Stimulated activated CD8-positive, alpha-beta memory T cell treated with anti-CD3 and anti-CD28 coated beads, Interleukin-4, amount 100 ng/mL, for 24 hours (primary cell): ENCODE results near the gene HEXB.
A peak's percentile ranks its signal among the peaks of the same experiment; 100 is the strongest.
"Not testable (repeated sequence)": the region's sequence is repeated elsewhere in the genome, so short reads cannot be mapped to it uniquely, and the experiment has no call there.

Source experiments
- DNase-seq: peaks from one replicate; pipeline ENCODE4 v3.0.0-alpha.2; 2020; ENCODE audit warnings: low read depth

The HEXB gene

GRCh38 chr5:74738406-74738805 is 53.4 kb downstream of the HEXB start:
- no peak for DNase-seq

DNA sequence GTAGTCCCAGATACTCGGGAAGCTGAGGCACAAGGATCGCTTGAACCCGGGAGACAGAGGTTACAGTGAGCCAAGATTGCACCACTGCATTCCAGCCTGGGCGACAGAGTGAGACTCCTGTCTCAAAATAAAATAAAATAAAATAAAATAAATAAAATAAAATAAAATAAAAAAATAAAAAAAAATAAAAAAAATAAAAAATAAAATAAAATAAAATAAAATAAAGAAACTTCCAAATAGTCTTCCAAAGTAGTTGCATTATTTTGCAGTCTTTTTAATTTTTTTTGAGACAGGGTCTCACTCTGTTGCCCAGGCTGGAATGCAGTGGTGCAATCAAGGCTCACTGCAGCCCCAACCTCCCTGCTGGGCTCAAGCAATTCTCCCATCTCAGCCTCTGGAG is 63.7 kb downstream of the HEXB start:
- not testable (repeated sequence) for DNase-seq

DNA sequence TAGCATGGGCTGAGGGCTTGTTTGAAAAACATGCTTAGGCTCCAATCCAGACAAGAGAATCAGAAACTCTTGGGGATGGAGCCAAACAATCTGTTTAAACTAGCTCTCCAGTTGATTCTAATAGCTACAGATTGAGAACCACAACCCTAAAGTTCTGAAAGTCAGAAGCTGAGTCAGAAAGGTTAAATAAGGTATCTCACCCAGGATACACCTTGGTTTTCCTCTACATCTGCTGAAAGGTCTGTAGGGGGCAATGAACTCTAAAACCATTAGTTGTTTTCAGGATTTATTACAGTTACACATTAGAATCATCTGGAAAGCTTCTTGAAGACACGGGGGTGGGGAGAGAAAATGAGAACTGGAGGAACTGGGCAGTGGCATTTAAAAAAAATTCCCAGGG is 76.2 kb downstream of the HEXB start:
- DNase-seq = no peak

GRCh38 chr5:74762599-74762998 is 77.6 kb downstream of the HEXB start:
- no peak for DNase-seq

DNA sequence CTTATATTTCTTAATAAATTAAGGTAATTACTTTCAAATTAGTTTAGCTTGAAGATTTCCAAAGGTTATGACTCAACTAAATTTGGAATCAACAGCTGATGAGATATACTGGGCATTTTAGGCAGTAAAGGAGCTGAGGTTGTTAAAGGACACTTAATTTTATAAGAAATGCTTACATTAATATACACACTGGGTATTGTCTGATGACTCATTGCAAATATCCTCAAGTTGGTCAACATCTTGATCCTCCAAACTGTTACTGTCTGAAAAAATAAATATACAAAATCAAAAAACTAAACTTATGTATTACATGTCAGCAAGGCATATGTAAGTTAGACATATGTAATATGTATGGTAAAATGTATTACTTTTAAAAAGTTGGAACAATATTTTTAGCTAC is 78.5 kb downstream of the HEXB start:
- no peak for DNase-seq

DNA sequence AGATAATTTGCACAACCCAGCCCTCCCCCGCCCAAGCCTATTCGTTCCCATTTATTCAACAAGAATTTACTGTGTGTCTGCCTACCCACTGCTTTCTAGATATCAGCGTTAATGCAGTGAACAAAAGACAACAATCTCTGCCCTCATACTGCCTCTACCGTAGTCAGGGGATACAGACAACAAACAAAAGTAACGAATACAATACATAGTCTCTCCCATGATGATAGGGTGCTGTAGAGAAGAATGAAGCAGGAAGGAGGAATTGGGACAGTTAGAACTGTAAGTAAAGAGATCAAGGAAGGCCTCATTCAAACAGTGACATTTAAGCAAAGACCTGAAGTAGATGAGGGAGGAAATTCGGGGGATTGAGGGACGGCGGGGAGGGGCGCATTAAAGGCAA is 80.2 kb downstream of the HEXB start:
- DNase-seq = no peak

DNA sequence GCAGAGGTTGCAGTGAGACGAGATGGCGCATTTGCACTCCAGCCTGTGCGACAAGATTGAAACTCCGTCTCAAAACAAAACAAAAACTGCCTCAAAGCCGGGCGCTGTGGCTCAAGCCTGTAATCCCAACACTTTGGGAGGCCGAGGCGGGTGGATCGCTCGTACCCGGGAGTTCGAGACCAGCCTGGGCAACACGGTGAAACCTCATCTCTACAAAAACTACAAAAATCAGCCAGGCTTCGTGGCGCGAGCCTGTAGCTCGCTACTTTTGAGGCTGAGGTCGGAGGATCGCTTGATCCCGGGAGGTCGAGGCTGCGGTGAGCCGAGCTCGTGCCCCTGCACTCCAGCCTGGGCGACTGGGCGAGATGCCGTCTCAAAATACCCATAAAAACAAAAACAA is 80.9 kb downstream of the HEXB start:
- DNase-seq = no peak

DNA sequence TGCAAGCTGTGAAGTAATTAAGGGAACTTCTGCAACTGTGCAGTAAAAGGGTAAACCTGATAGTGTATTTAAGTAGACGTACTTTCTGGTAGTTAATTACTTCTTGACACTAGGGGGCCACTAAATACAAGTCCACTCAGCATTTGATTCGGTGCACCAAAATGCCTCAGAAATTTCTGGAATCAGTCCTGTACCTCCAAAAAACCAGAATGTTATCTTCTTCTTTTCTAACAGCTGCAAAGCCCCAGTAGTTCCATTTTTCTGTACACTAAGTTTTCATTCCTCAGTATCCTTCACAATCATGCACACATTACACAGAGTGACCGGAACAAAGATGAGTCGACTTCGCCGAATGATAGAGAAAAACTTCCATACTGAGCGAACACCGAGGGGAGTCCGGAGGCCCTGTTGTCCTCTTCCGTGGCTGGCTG is 81.4 kb downstream of the HEXB start:
- DNase-seq = no peak

GRCh38 chr5:74766849-74767578 is 82.0 kb downstream of the HEXB start, which contains the start of the genes GFM2 and NSA2:
Gene GFM2, minus strand, starts transcription at chr5:74767117. Its CDS starts 3,375 bp downstream, at chr5:74763742.
Gene NSA2, plus strand, starts transcription at chr5:74767249. Its CDS starts 112 bp downstream, at chr5:74767361.
- peak; percentile 88 for DNase-seq

DNA sequence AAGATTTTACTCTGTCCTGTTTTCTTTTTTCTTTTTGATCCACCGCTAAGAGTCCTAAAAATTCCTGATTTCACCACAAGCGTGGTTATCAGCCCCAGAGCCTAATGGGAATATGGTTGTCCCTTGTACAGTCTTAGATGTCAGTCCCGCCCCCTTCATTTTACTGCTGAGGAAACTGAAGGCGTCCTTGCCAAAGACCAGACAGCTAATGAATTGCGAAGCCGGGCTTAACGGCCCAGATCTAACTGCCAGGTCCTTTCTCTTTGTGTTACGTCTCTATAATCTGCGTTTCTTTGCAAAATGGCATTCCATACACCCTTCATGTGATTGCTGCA is 82.5 kb downstream of the HEXB start:
- no peak for DNase-seq
